22Rv1 (cell line): ENCODE measurements around the gene ECE2.

Source experiments
- CTCF ChIP-seq: fragments of 450-650 bp; IDR thresholded peaks from 2 replicates; pipeline ENCODE4 v1.5.1; 2017; ENCODE audit warnings: mild to moderate bottlenecking
- ZFX ChIP-seq: fragments of 450-650 bp; IDR thresholded peaks from 2 replicates; pipeline ENCODE4 v1.6.1; 2017; ENCODE audit warnings: antibody characterized with exemption, borderline replicate concordance

- TF ChIP-seq CTCF (no peak), ZFX (no peak)
These were observed 13.1 kb upstream of the ECE2 start for GRCh38 chr3:184262764-184263179.
